Epidermal melanocyte (primary cell): ENCODE results near the gene FCER2.

Source experiments
- DNase-seq: peaks from one replicate; pipeline ENCODE4 v3.0.0; 2011; ENCODE audit warnings: low spot score; ENCODE audit not compliant: insufficient read length

FCER2 gene

GRCh38 chr19:7733376-7733775, 31.4 kb upstream of the FCER2 start:
- no peak for DNase-seq

GRCh38 chr19:7732045-7732444, 30.1 kb upstream of the FCER2 start, which contains the start of gene CLEC4G:
CLEC4G (minus strand) TSS chr19:7732110; CDS start chr19:7732102, 8 bp downstream.
- no peak for DNase-seq

- no peak for DNase-seq
Observed at GRCh38 chr19:7731615-7732014, 29.7 kb upstream of the FCER2 start.

- DNase-seq = no peak
Observed at GRCh38 chr19:7731218-7731595, 29.3 kb upstream of the FCER2 start.

GRCh38 chr19:7730286-7731217, 28.6 kb upstream of the FCER2 start:
- no peak for DNase-seq

- DNase-seq = no peak
Observed at GRCh38 chr19:7729831-7730285, 27.9 kb upstream of the FCER2 start.

- DNase-seq = no peak
Observed at GRCh38 chr19:7729211-7729610, 27.3 kb upstream of the FCER2 start.

GRCh38 chr19:7725791-7726190, 23.9 kb upstream of the FCER2 start:
- no peak for DNase-seq

GRCh38 chr19:7722231-7722651, 20.3 kb upstream of the FCER2 start:
- DNase-seq = no peak

- DNase-seq = no peak
Observed at GRCh38 chr19:7720351-7720750, 18.4 kb upstream of the FCER2 start.

- DNase-seq = no peak
Observed at GRCh38 chr19:7718668-7719067, 16.7 kb upstream of the FCER2 start.

GRCh38 chr19:7716762-7717161, 14.8 kb upstream of the FCER2 start:
- DNase-seq = no peak

- DNase-seq = no peak
Observed at GRCh38 chr19:7715671-7716070, 13.7 kb upstream of the FCER2 start.

GRCh38 chr19:7710616-7711015, 8.7 kb upstream of the FCER2 start:
- no peak for DNase-seq

GRCh38 chr19:7709932-7710460, 8.1 kb upstream of the FCER2 start:
- DNase-seq = no peak

- DNase-seq = no peak
Observed at GRCh38 chr19:7706955-7707456, 5.1 kb upstream of the FCER2 start.

GRCh38 chr19:7706188-7706954, 4.4 kb upstream of the FCER2 start:
- DNase-seq = no peak

GRCh38 chr19:7705387-7706187, 3.7 kb upstream of the FCER2 start:
- no peak for DNase-seq

GRCh38 chr19:7704280-7705060, 2.5 kb upstream of the FCER2 start:
- DNase-seq = no peak

- DNase-seq = no peak
Observed at GRCh38 chr19:7703332-7703731, 1.4 kb upstream of the FCER2 start.
